Measurements from ENCODE around the gene KTN1. TPM values are rescaled to one million over a fixed set of nuclear protein-coding genes. Genes with fewer than 3 reads are reported as not detected.

The KTN1 gene
- total and polyA plus RNA-seq, 3 experiments from 2014 or later: 50.4 to 146 (median 145) TPM

GRCh38 chr14:55718551-55718950 lies 138.5 kb downstream of the KTN1 start:
- H3K4me3 Mint-ChIP-seq: no peak overlapping the region
- no peaks in the 10 kb centered on the region for H3K36me3 ChIP-seq (ENCODE audit: insufficient read depth, low read length)
- no peaks in the 10 kb centered on the region for H3K4me1 Mint-ChIP-seq
- ChIA-PET CTCF (no interaction called here), POLR2A (no interaction called here)
- no peaks in the 10 kb centered on the region for H3K4me1 ChIP-seq (ENCODE audit: insufficient read depth, low read length)
- no peak overlapping the region for H3K27ac ChIP-seq (ENCODE audit: low read depth, low read length)
- no peak overlapping the region for H3K4me3 ChIP-seq (ENCODE audit: low read length)
- H3K27ac Mint-ChIP-seq: peak overlapping the region in 2 of 8 donors; percentile 56 to 57
- peaks cover 0 to 1% of the 10 kb centered on the region in 2 donors for H3K27me3 Mint-ChIP-seq
- peaks cover 0 to 7% (median 0%) of the 10 kb centered on the region in 3 donors for H3K36me3 Mint-ChIP-seq
- no peaks in the 10 kb centered on the region for H3K27me3 ChIP-seq (ENCODE audit: insufficient read depth, low read length, poor library complexity, severe bottlenecking)
- H3K9me3 ChIP-seq (ENCODE audit: low read length): no peaks in the 10 kb centered on the region
- no peaks in the 10 kb centered on the region for H3K9me3 Mint-ChIP-seq
- DNase-seq: no peak

- H3K27me3 ChIP-seq (ENCODE audit: insufficient read depth, low read length, poor library complexity, severe bottlenecking): no peaks in the 10 kb centered on the region
Measured at GRCh38 chr14:55720796-55721195, 140.8 kb downstream of the KTN1 start.

GRCh38 chr14:55721353-55721752 lies 141.3 kb downstream of the KTN1 start:
- Mint-ChIP-seq H3K36me3 (peaks cover 0 to 5% (median 0%) of the 10 kb centered on the region in 3 donors), H3K9me3 (no peaks in the 10 kb centered on the region), H3K4me3 (no peak overlapping the region), H3K27ac (no peak overlapping the region), H3K4me1 (no peaks in the 10 kb centered on the region), H3K27me3 (peaks cover 1 to 4% of the 10 kb centered on the region in 2 donors)
- ChIA-PET CTCF (interaction anchor here (1.4 kb wide), 1 partner anchor 10 kb away, joined by 3 read pairs; no protein-coding TSS in a partner anchor), POLR2A (no interaction called here)
- no peaks in the 10 kb centered on the region for H3K4me1 ChIP-seq (ENCODE audit: insufficient read depth, low read length)
- H3K27me3 ChIP-seq (ENCODE audit: insufficient read depth, low read length, poor library complexity, severe bottlenecking): no peaks in the 10 kb centered on the region
- H3K36me3 ChIP-seq (ENCODE audit: insufficient read depth, low read length): no peaks in the 10 kb centered on the region
- H3K27ac ChIP-seq (ENCODE audit: low read depth, low read length): no peak overlapping the region
- H3K9me3 ChIP-seq (ENCODE audit: low read length): no peaks in the 10 kb centered on the region
- no peak overlapping the region for H3K4me3 ChIP-seq (ENCODE audit: low read length)
- no peak for DNase-seq

More at GRCh38 chr14:55720796-55721195, 140.8 kb downstream of the KTN1 start:
- Histone ChIP-seq H3K36me3 (ENCODE audit: insufficient read depth, low read length) (no peaks in the 10 kb centered on the region), H3K4me3 (ENCODE audit: low read length) (no peak overlapping the region), H3K9me3 (ENCODE audit: low read length) (no peaks in the 10 kb centered on the region), H3K4me1 (ENCODE audit: insufficient read depth, low read length) (no peaks in the 10 kb centered on the region), H3K27ac (ENCODE audit: low read depth, low read length) (no peak overlapping the region)
- H3K27ac Mint-ChIP-seq: no peak overlapping the region
- H3K27me3 Mint-ChIP-seq: peaks cover 1% of the 10 kb centered on the region in 2 donors
- no peaks in the 10 kb centered on the region for H3K9me3 Mint-ChIP-seq
- no peak for DNase-seq
- peaks cover 0 to 5% (median 0%) of the 10 kb centered on the region in 3 donors for H3K36me3 Mint-ChIP-seq
- H3K4me3 Mint-ChIP-seq: no peak overlapping the region
- CTCF ChIA-PET: no interaction called here
- H3K4me1 Mint-ChIP-seq: no peaks in the 10 kb centered on the region
- POLR2A ChIA-PET: no interaction called here

GRCh38 chr14:55722054-55722453 lies 142.0 kb downstream of the KTN1 start:
- Mint-ChIP-seq H3K27me3 (peaks cover 0 to 4% of the 10 kb centered on the region in 2 donors), H3K27ac (no peak overlapping the region), H3K36me3 (peaks cover 0 to 5% (median 0%) of the 10 kb centered on the region in 3 donors), H3K4me1 (no peaks in the 10 kb centered on the region), H3K9me3 (no peaks in the 10 kb centered on the region), H3K4me3 (peak overlapping the region in 1 of 7 donors; percentile 60)
- Histone ChIP-seq H3K27me3 (ENCODE audit: insufficient read depth, low read length, poor library complexity, severe bottlenecking) (no peaks in the 10 kb centered on the region), H3K4me1 (ENCODE audit: insufficient read depth, low read length) (no peaks in the 10 kb centered on the region), H3K36me3 (ENCODE audit: insufficient read depth, low read length) (no peaks in the 10 kb centered on the region), H3K4me3 (ENCODE audit: low read length) (no peak overlapping the region), H3K9me3 (ENCODE audit: low read length) (no peaks in the 10 kb centered on the region), H3K27ac (ENCODE audit: low read depth, low read length) (no peak overlapping the region)
- POLR2A ChIA-PET: no interaction called here
- no peak for DNase-seq
- CTCF ChIA-PET: interaction anchor here (1.4 kb wide), 1 partner anchor 10 kb away, joined by 3 read pairs; no protein-coding TSS in a partner anchor

GRCh38 chr14:55724736-55725135 lies 144.7 kb downstream of the KTN1 start:
- Mint-ChIP-seq H3K9me3 (no peaks in the 10 kb centered on the region), H3K4me1 (no peaks in the 10 kb centered on the region), H3K27me3 (peaks cover 6 to 11% of the 10 kb centered on the region in 2 donors), H3K4me3 (no peak overlapping the region), H3K27ac (no peak overlapping the region), H3K36me3 (peaks cover 0 to 6% (median 5%) of the 10 kb centered on the region in 3 donors)
- no peak for DNase-seq
- no peak overlapping the region for H3K4me3 ChIP-seq (ENCODE audit: low read length)
- no peaks in the 10 kb centered on the region for H3K36me3 ChIP-seq (ENCODE audit: insufficient read depth, low read length)
- ChIA-PET CTCF (no interaction called here), POLR2A (no interaction called here)
- H3K4me1 ChIP-seq (ENCODE audit: insufficient read depth, low read length): no peaks in the 10 kb centered on the region
- H3K27ac ChIP-seq (ENCODE audit: low read depth, low read length): no peak overlapping the region
- H3K9me3 ChIP-seq (ENCODE audit: low read length): no peaks in the 10 kb centered on the region
- H3K27me3 ChIP-seq (ENCODE audit: insufficient read depth, low read length, poor library complexity, severe bottlenecking): no peaks in the 10 kb centered on the region

- no peaks in the 10 kb centered on the region for H3K9me3 Mint-ChIP-seq
- Histone ChIP-seq H3K4me3 (ENCODE audit: low read length) (no peak overlapping the region), H3K27me3 (ENCODE audit: insufficient read depth, low read length, poor library complexity, severe bottlenecking) (no peaks in the 10 kb centered on the region), H3K27ac (ENCODE audit: low read depth, low read length) (no peak overlapping the region), H3K36me3 (ENCODE audit: insufficient read depth, low read length) (no peaks in the 10 kb centered on the region), H3K4me1 (ENCODE audit: insufficient read depth, low read length) (no peaks in the 10 kb centered on the region), H3K9me3 (ENCODE audit: low read length) (no peaks in the 10 kb centered on the region)
- no peak overlapping the region for H3K4me3 Mint-ChIP-seq
- ChIA-PET CTCF (interaction anchor here (0.9 to 1.6 kb wide), 5 partner anchors 9 to 692 kb away, joined by 3 to 4 read pairs (median 3); no protein-coding TSS in a partner anchor), POLR2A (no interaction called here)
- peaks cover 0 to 16% (median 0%) of the 10 kb centered on the region in 3 donors for H3K4me1 Mint-ChIP-seq
- peaks cover 0 to 6% (median 0%) of the 10 kb centered on the region in 3 donors for H3K36me3 Mint-ChIP-seq
- peaks cover 10 to 12% of the 10 kb centered on the region in 2 donors for H3K27me3 Mint-ChIP-seq
- no peak for DNase-seq
- peak overlapping the region in 1 of 8 donors; percentile 30 for H3K27ac Mint-ChIP-seq
Measured at GRCh38 chr14:55730592-55731310, 150.7 kb downstream of the KTN1 start.

GRCh38 chr14:55731311-55731872 lies 151.4 kb downstream of the KTN1 start:
- no peaks in the 10 kb centered on the region for H3K27me3 ChIP-seq (ENCODE audit: insufficient read depth, low read length, poor library complexity, severe bottlenecking)
- Mint-ChIP-seq H3K4me1 (peaks cover 0 to 16% (median 0%) of the 10 kb centered on the region in 3 donors), H3K4me3 (no peak overlapping the region), H3K27ac (peak overlapping the region in 1 of 8 donors; percentile 65), H3K9me3 (peaks cover 0 to 3% (median 0%) of the 10 kb centered on the region in 5 donors), H3K27me3 (peaks cover 7 to 12% of the 10 kb centered on the region in 2 donors), H3K36me3 (peaks cover 0 to 10% (median 0%) of the 10 kb centered on the region in 3 donors)
- ChIA-PET CTCF (interaction anchor here (0.9 to 3.4 kb wide), 8 partner anchors 9 to 757 kb away, joined by 3 to 19 read pairs (median 3); no protein-coding TSS in a partner anchor), POLR2A (no interaction called here)
- DNase-seq: no peak
- no peak overlapping the region for H3K27ac ChIP-seq (ENCODE audit: low read depth, low read length)
- no peaks in the 10 kb centered on the region for H3K36me3 ChIP-seq (ENCODE audit: insufficient read depth, low read length)
- H3K4me1 ChIP-seq (ENCODE audit: insufficient read depth, low read length): no peaks in the 10 kb centered on the region
- no peak overlapping the region for H3K4me3 ChIP-seq (ENCODE audit: low read length)
- no peaks in the 10 kb centered on the region for H3K9me3 ChIP-seq (ENCODE audit: low read length)

All from CD8-positive, alpha-beta memory T cell (primary cell).